HCT116 (cell line): ENCODE results near the gene HELT. TPM values are rescaled to one million over a fixed set of nuclear protein-coding genes. Genes with fewer than 3 reads are reported as not detected.

ENCODE experiments used
- ATAC-seq: fragments of 200-7000 bp; cut with Tn5 transposase; 2 replicates; pipeline ENCODE4 v1.9.1; 2020; ENCODE audit warnings: mild to moderate bottlenecking, moderate library complexity
- BruUV-seq: library from RNA; stranded (reverse); fragments of 400-500 nt; replicated peaks from 2 replicates; lab custom pipeline; 2021; lab: Mats Ljungman, UMichigan
- CTCF ChIA-PET: fragments of 300-600 bp; sonication (Branson Sonifier 250); formaldehyde crosslinking; loops from one replicate; lab custom pipeline; 2021; ENCODE audit warnings: antibody characterized with exemption; lab: Charles Lee
- POLR2A ChIA-PET: fragments of 300-600, 350-600 bp; sonication (Branson Sonifier 250); formaldehyde crosslinking; loops from one replicate; lab custom pipeline; 2021; ENCODE audit warnings: antibody characterized with exemption; lab: Charles Lee
- RAD21 ChIA-PET, 2 experiments: fragments of 300-600 bp; sonication (Branson Sonifier 250); formaldehyde crosslinking; loops; one replicate each; lab custom pipeline; 2023; ENCODE audit warnings: low total read pairs in 2 of 2; ENCODE audit not compliant: uncharacterized antibody in 2 of 2, unreplicated experiment in 2 of 2, low non-redundant PET in 1 of 2; lab: Charles Lee
- DNase-seq: peaks from one replicate; pipeline ENCODE4 v3.0.0-alpha.2; 2010; ENCODE audit warnings: low read depth, low spot score
- H2AFZ ChIP-seq: fragments of 200-600 bp; shearing (Covaris generic), sonication (generic); 2 replicates; pipeline ENCODE4 v1.6.1; 2017; ENCODE audit warnings: low read depth, mixed run types, mixed read lengths, antibody characterized with exemption, low read length; ENCODE audit not compliant: poor library complexity, severe bottlenecking
- H3K27ac ChIP-seq: 2 replicates; pipeline ENCODE4 v1.5.1; 2012; ENCODE audit warnings: low read depth, low read length
- H3K27me3 ChIP-seq: fragments of 200-600 bp; sonication (generic); 2 replicates; pipeline ENCODE4 v1.6.1; 2016; ENCODE audit warnings: mixed run types, low read length, mixed read lengths; ENCODE audit not compliant: insufficient read depth
- H3K36me3 ChIP-seq, 2 experiments: fragments of 200-500 bp in 1 of 2; fragments of 200-600 bp in 1 of 2; sonication (Bioruptor generic) in 1 of 2; sonication (generic) in 1 of 2; 2 replicates each; pipeline versions ENCODE4 v1.5.1 to v1.6.1; 2014 to 2016; ENCODE audit warnings: low read length in 2 of 2, inconsistent platforms in 1 of 2, mixed read lengths in 1 of 2, mixed run types in 1 of 2; ENCODE audit not compliant: insufficient read depth in 2 of 2, control insufficient read depth in 1 of 2
- H3K4me1 ChIP-seq, 2 experiments: fragments of 200-600 bp in 1 of 2; sonication (generic) in 1 of 2; 2 replicates each; pipeline versions ENCODE4 v1.5.1 to v1.6.1; 2012 to 2017; ENCODE audit warnings: low read length in 2 of 2, inconsistent platforms in 1 of 2, mild to moderate bottlenecking in 1 of 2, mixed read lengths in 1 of 2, mixed run types in 1 of 2, moderate library complexity in 1 of 2; ENCODE audit not compliant: insufficient read depth in 2 of 2, control insufficient read depth in 1 of 2
- H3K4me2 ChIP-seq: fragments of 200-600 bp; sonication (generic); 2 replicates; pipeline ENCODE4 v1.6.1; 2017; ENCODE audit warnings: mixed run types, low read length, mixed read lengths
- H3K4me3 ChIP-seq, 2 experiments: fragments of 200-600 bp in 1 of 2; sonication (generic) in 1 of 2; replicated peaks in 1 of 2; 2 replicates each; pipeline ENCODE4 v1.5.1; 2011 to 2016; ENCODE audit warnings: low read length in 2 of 2, control low read depth in 1 of 2, low read depth in 1 of 2, mild to moderate bottlenecking in 1 of 2, mixed read lengths in 1 of 2, mixed run types in 1 of 2
- H3K79me2 ChIP-seq: fragments of 200-600 bp; sonication (generic); 2 replicates; pipeline ENCODE4 v1.6.1; 2017; ENCODE audit warnings: mild to moderate bottlenecking, mixed run types, low read length, moderate library complexity, mixed read lengths; ENCODE audit not compliant: insufficient read depth
- H3K9ac ChIP-seq: fragments of 200-600 bp; sonication (generic); 2 replicates; pipeline ENCODE4 v1.6.1; 2016; ENCODE audit warnings: low read length, mixed read lengths
- H3K9me2 ChIP-seq: fragments of 200-600 bp; sonication (generic), shearing (Covaris generic); 2 replicates; pipeline ENCODE4 v1.6.1; 2017; ENCODE audit warnings: mixed run types, mild to moderate bottlenecking, moderate library complexity; ENCODE audit not compliant: insufficient read depth
- H3K9me3 ChIP-seq, 2 experiments: fragments of 200-500 bp in 1 of 2; fragments of 200-600 bp in 1 of 2; sonication (Bioruptor generic) in 1 of 2; sonication (generic) in 1 of 2; 2 replicates each; pipeline ENCODE4 v1.6.1; 2014 to 2017; ENCODE audit warnings: low read length in 2 of 2, mixed read lengths in 2 of 2, inconsistent platforms in 1 of 2, low read depth in 1 of 2, mild to moderate bottlenecking in 1 of 2, mixed run types in 1 of 2, moderate library complexity in 1 of 2; ENCODE audit not compliant: control insufficient read depth in 1 of 2, insufficient read depth in 1 of 2
- H4K20me1 ChIP-seq: fragments of 200-600 bp; sonication (generic), shearing (Covaris generic); 2 replicates; pipeline ENCODE4 v1.6.1; 2017; ENCODE audit warnings: mixed run types, mild to moderate bottlenecking, moderate library complexity; ENCODE audit not compliant: insufficient read depth
- ATF3 ChIP-seq: IDR thresholded peaks from 2 replicates; pipeline ENCODE4 v1.6.1; 2012
- EGR1 ChIP-seq: IDR thresholded peaks from 2 replicates; pipeline ENCODE4 v1.6.1; 2012; ENCODE audit warnings: low read depth
- EZH2phosphoT487 ChIP-seq: fragments of 200-600 bp; IDR thresholded peaks from 2 replicates; pipeline ENCODE4 v1.6.1; 2018; ENCODE audit warnings: antibody characterized with exemption, borderline replicate concordance
- POLR2A ChIP-seq: IDR thresholded peaks from 2 replicates; pipeline ENCODE4 v1.7.0; 2011; ENCODE audit warnings: borderline replicate concordance; ENCODE audit not compliant: insufficient read depth, insufficient read length; ENCODE audit errors: extremely low read depth
- TCF7L2 ChIP-seq: IDR thresholded peaks from 2 replicates; pipeline ENCODE4 v1.7.0; 2011; ENCODE audit warnings: borderline replicate concordance, inconsistent platforms; ENCODE audit not compliant: insufficient read depth, insufficient read length; ENCODE audit errors: extremely low read depth
- ZBTB33 ChIP-seq: IDR thresholded peaks from 2 replicates; pipeline ENCODE4 v1.6.1; 2011; ENCODE audit warnings: mild to moderate bottlenecking, low read length, moderate library complexity; ENCODE audit not compliant: insufficient replicate concordance; ENCODE audit errors: extremely low read depth
- intact Hi-C: fragments of 100-400 bp; cut with micrococcal nuclease; formaldehyde crosslinking; loops from 2 replicates; pipeline ENCODE4 v1.10.0; 2022
- total RNA-seq: library from RNA; stranded (reverse); gene quantifications from one replicate; pipeline ENCODE4 v1.2.1, GENCODE V29; 2021; ENCODE audit not compliant: unreplicated experiment
- TF ChIP-seq, protein P1 (sequence below): IDR thresholded peaks from 2 replicates; pipeline ENCODE4 v1.6.1; 2012; ENCODE audit warnings: low read depth
- TF ChIP-seq, protein P2 (sequence below), 3 experiments: fragments of 200-600 bp in 1 of 3; sonication (generic) in 1 of 3; IDR thresholded peaks in 2 of 3; conservative IDR thresholded peaks in 1 of 3; 2 replicates each; pipeline ENCODE4 v1.5.1; 2012 to 2017; ENCODE audit warnings: low read depth in 2 of 3, low read length in 2 of 3, antibody characterized with exemption in 1 of 3, borderline replicate concordance in 1 of 3, control low read depth in 1 of 3, mild to moderate bottlenecking in 1 of 3, mixed read lengths in 1 of 3, mixed run types in 1 of 3, moderate library complexity in 1 of 3; ENCODE audit not compliant: insufficient read depth in 1 of 3

HELT gene
- total RNA-seq, 1 experiment from 2014 or later: not detected

GRCh38 chr4:184993247-184993646 lies 25.0 kb upstream of the HELT start:
- H3K9ac ChIP-seq: no peak overlapping the region
- TF ChIP-seq ZBTB33: no peak
- TF ChIP-seq ATF3: no peak
- TF ChIP-seq EGR1: no peak
- TF ChIP-seq, protein P1, sequence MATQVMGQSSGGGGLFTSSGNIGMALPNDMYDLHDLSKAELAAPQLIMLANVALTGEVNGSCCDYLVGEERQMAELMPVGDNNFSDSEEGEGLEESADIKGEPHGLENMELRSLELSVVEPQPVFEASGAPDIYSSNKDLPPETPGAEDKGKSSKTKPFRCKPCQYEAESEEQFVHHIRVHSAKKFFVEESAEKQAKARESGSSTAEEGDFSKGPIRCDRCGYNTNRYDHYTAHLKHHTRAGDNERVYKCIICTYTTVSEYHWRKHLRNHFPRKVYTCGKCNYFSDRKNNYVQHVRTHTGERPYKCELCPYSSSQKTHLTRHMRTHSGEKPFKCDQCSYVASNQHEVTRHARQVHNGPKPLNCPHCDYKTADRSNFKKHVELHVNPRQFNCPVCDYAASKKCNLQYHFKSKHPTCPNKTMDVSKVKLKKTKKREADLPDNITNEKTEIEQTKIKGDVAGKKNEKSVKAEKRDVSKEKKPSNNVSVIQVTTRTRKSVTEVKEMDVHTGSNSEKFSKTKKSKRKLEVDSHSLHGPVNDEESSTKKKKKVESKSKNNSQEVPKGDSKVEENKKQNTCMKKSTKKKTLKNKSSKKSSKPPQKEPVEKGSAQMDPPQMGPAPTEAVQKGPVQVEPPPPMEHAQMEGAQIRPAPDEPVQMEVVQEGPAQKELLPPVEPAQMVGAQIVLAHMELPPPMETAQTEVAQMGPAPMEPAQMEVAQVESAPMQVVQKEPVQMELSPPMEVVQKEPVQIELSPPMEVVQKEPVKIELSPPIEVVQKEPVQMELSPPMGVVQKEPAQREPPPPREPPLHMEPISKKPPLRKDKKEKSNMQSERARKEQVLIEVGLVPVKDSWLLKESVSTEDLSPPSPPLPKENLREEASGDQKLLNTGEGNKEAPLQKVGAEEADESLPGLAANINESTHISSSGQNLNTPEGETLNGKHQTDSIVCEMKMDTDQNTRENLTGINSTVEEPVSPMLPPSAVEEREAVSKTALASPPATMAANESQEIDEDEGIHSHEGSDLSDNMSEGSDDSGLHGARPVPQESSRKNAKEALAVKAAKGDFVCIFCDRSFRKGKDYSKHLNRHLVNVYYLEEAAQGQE: no peak
- no peak for TF ChIP-seq EZH2phosphoT487
- no peak for TF ChIP-seq POLR2A
- TF ChIP-seq, protein P2, sequence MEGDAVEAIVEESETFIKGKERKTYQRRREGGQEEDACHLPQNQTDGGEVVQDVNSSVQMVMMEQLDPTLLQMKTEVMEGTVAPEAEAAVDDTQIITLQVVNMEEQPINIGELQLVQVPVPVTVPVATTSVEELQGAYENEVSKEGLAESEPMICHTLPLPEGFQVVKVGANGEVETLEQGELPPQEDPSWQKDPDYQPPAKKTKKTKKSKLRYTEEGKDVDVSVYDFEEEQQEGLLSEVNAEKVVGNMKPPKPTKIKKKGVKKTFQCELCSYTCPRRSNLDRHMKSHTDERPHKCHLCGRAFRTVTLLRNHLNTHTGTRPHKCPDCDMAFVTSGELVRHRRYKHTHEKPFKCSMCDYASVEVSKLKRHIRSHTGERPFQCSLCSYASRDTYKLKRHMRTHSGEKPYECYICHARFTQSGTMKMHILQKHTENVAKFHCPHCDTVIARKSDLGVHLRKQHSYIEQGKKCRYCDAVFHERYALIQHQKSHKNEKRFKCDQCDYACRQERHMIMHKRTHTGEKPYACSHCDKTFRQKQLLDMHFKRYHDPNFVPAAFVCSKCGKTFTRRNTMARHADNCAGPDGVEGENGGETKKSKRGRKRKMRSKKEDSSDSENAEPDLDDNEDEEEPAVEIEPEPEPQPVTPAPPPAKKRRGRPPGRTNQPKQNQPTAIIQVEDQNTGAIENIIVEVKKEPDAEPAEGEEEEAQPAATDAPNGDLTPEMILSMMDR (IDR thresholded peaks at IDR 0.05 in 2 of 3, conservative IDR thresholded peaks at IDR 0.05 in 1 of 3; ENCODE audit: borderline replicate concordance in 1 of 3, insufficient read depth in 1 of 3, low read depth in 2 of 3, low read length in 2 of 3): no peak
- TF ChIP-seq TCF7L2: no peak
- H3K27me3 ChIP-seq: peaks cover 12% of the 10 kb centered on the region
- H3K36me3 ChIP-seq: no peaks in the 10 kb centered on the region
- H4K20me1 ChIP-seq: no peaks in the 10 kb centered on the region
- RAD21 ChIA-PET: no interaction called here
- POLR2A ChIA-PET: no interaction called here
- no peaks in the 10 kb centered on the region for H3K9me3 ChIP-seq
- no peaks in the 10 kb centered on the region for H3K9me2 ChIP-seq
- H3K4me3 ChIP-seq: no peak overlapping the region
- ATAC-seq: no peak
- no peak for DNase-seq
- H3K4me2 ChIP-seq: no peak overlapping the region
- H2AFZ ChIP-seq: no peak overlapping the region
- H3K79me2 ChIP-seq: no peaks in the 10 kb centered on the region
- no peaks in the 10 kb centered on the region; a peak in 1 of 4 replicates for H3K4me1 ChIP-seq
- intact Hi-C loops: no loop called here
- BruUV-seq: no TSS peak
- H3K27ac ChIP-seq: no peak overlapping the region
- CTCF ChIA-PET: no interaction called here
